Neutrophil (primary cell): Measurements from ENCODE around the gene MYH9.

ENCODE experiments used
- H3K27ac ChIP-seq: fragments of 200-600 bp; sonication (generic); 2 replicates; pipeline ENCODE4 v1.5.1; 2016; ENCODE audit warnings: mild to moderate bottlenecking, moderate library complexity
- H3K27me3 ChIP-seq: fragments of 200-600 bp; sonication (generic); 2 replicates; pipeline ENCODE4 v1.6.0; 2016; ENCODE audit warnings: mild to moderate bottlenecking
- H3K36me3 ChIP-seq: fragments of 200-600 bp; sonication (generic); 2 replicates; pipeline ENCODE4 v1.5.1; 2017
- H3K4me1 ChIP-seq, 2 experiments: fragments of 200-600 bp in 1 of 2; sonication (generic) in 1 of 2; 1 replicate in 1 of 2; 2 replicates in 1 of 2; pipeline versions ENCODE4 v1.5.1 to v1.6.1; 2013 to 2016; ENCODE audit warnings: low read depth in 1 of 2, low read length in 1 of 2, mild to moderate bottlenecking in 1 of 2, moderate library complexity in 1 of 2; ENCODE audit not compliant: control insufficient read depth in 1 of 2, insufficient read depth in 1 of 2
- H3K4me3 ChIP-seq, 2 experiments: fragments of 200-600 bp in 1 of 2; sonication (generic) in 1 of 2; 1 replicate in 1 of 2; 2 replicates in 1 of 2; pipeline ENCODE4 v1.5.1; 2013 to 2016; ENCODE audit warnings: low read depth in 1 of 2, low read length in 1 of 2, mild to moderate bottlenecking in 1 of 2, moderate library complexity in 1 of 2
- H3K9me3 ChIP-seq: fragments of 200-600 bp; sonication (generic); 2 replicates; pipeline ENCODE4 v1.5.1; 2016
- CTCF ChIP-seq: fragments of 200-600 bp; sonication (generic); IDR thresholded peaks from 2 replicates; pipeline ENCODE4 v1.5.1; 2016; ENCODE audit warnings: antibody characterized with exemption

Gene MYH9

GRCh38 chr22:36236388-36237319 is 151.1 kb downstream of the MYH9 start:
- Histone ChIP-seq H3K4me1 (peaks cover 52 to 57% of the 10 kb centered on the region in 2 experiments), H3K4me3 (peak overlapping the region in 1 of 2 experiments; percentile 85), H3K9me3 (no peaks in the 10 kb centered on the region), H3K27me3 (no peaks in the 10 kb centered on the region), H3K27ac (peak overlapping the region; percentile 91), H3K36me3 (peaks cover 56% of the 10 kb centered on the region)
- no peak for TF ChIP-seq CTCF

GRCh38 chr22:36235585-36235984 is 152.2 kb downstream of the MYH9 start:
- Histone ChIP-seq H3K27me3 (no peaks in the 10 kb centered on the region), H3K9me3 (no peaks in the 10 kb centered on the region), H3K27ac (no peak overlapping the region), H3K4me3 (no peak overlapping the region), H3K4me1 (peaks cover 52 to 57% of the 10 kb centered on the region in 2 experiments), H3K36me3 (peaks cover 66% of the 10 kb centered on the region)
- TF ChIP-seq CTCF, result no peak

- Histone ChIP-seq H3K27ac (peak overlapping the region; percentile 93), H3K4me3 (no peak overlapping the region), H3K4me1 (peaks cover 50 to 54% of the 10 kb centered on the region in 2 experiments), H3K36me3 (peaks cover 73% of the 10 kb centered on the region), H3K9me3 (no peaks in the 10 kb centered on the region), H3K27me3 (no peaks in the 10 kb centered on the region)
- TF ChIP-seq CTCF, result no peak
Measured at GRCh38 chr22:36234919-36235318, 152.8 kb downstream of the MYH9 start.

- Histone ChIP-seq H3K4me3 (no peak overlapping the region), H3K27ac (peak overlapping the region; percentile 93), H3K27me3 (no peaks in the 10 kb centered on the region), H3K4me1 (peaks cover 45 to 47% of the 10 kb centered on the region in 2 experiments), H3K9me3 (no peaks in the 10 kb centered on the region), H3K36me3 (peaks cover 80% of the 10 kb centered on the region)
- TF ChIP-seq CTCF, result no peak
Measured at GRCh38 chr22:36234213-36234612, 153.6 kb downstream of the MYH9 start.

- no peak overlapping the region for H3K4me3 ChIP-seq
- H3K36me3 ChIP-seq, result peaks cover 84% of the 10 kb centered on the region
- no peaks in the 10 kb centered on the region for H3K27me3 ChIP-seq
- H3K9me3 ChIP-seq, result no peaks in the 10 kb centered on the region
- H3K27ac ChIP-seq, result peak overlapping the region; percentile 93
- TF ChIP-seq CTCF, result no peak
- H3K4me1 ChIP-seq, result peaks cover 43 to 46% of the 10 kb centered on the region in 2 experiments
Measured at GRCh38 chr22:36233796-36234195, 154.0 kb downstream of the MYH9 start.
